Neural progenitor cell (in vitro differentiated cells): ENCODE data around the gene LRRK2.

Experiments used
- EZH2 ChIP-seq: fragments of 200-600 bp; sonication (generic); IDR thresholded peaks from 2 replicates; pipeline ENCODE4 v1.6.1; 2017; ENCODE audit warnings: antibody characterized with exemption, mild to moderate bottlenecking, moderate library complexity
- EZH2phosphoT487 ChIP-seq: fragments of 200-600 bp; sonication (generic); IDR thresholded peaks from 2 replicates; pipeline ENCODE4 v1.6.1; 2017; ENCODE audit warnings: antibody characterized with exemption
- TF ChIP-seq, protein P1 (sequence below): fragments of 200-600 bp; sonication (generic); IDR thresholded peaks from 2 replicates; pipeline ENCODE4 v1.5.1; 2017; ENCODE audit warnings: antibody characterized with exemption, mild to moderate bottlenecking

- TF ChIP-seq EZH2 (no peak), EZH2phosphoT487 (no peak)
- TF ChIP-seq, protein P1, sequence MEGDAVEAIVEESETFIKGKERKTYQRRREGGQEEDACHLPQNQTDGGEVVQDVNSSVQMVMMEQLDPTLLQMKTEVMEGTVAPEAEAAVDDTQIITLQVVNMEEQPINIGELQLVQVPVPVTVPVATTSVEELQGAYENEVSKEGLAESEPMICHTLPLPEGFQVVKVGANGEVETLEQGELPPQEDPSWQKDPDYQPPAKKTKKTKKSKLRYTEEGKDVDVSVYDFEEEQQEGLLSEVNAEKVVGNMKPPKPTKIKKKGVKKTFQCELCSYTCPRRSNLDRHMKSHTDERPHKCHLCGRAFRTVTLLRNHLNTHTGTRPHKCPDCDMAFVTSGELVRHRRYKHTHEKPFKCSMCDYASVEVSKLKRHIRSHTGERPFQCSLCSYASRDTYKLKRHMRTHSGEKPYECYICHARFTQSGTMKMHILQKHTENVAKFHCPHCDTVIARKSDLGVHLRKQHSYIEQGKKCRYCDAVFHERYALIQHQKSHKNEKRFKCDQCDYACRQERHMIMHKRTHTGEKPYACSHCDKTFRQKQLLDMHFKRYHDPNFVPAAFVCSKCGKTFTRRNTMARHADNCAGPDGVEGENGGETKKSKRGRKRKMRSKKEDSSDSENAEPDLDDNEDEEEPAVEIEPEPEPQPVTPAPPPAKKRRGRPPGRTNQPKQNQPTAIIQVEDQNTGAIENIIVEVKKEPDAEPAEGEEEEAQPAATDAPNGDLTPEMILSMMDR = no peak
Observed at GRCh38 chr12:40376533-40377267, 151.9 kb downstream of the LRRK2 start.
